DOHH2 (cell line): ENCODE measurements around the gene NOC4L.

Experiments used
- H3F3A ChIP-seq: fragments of 200-600 bp; sonication (generic), shearing (Covaris generic); 2 replicates; pipeline ENCODE4 v1.6.0; 2016; ENCODE audit warnings: antibody characterized with exemption, mild to moderate bottlenecking; ENCODE audit not compliant: control insufficient read depth, insufficient read depth
- H3K27ac ChIP-seq: fragments of 200-600 bp; sonication (generic); 2 replicates; pipeline ENCODE4 v1.5.1; 2014; ENCODE audit warnings: low read depth, mild to moderate bottlenecking, low read length, moderate library complexity
- H3K27me3 ChIP-seq: fragments of 200-600 bp; sonication (generic); 2 replicates; pipeline ENCODE4 v1.6.1; 2014; ENCODE audit warnings: mild to moderate bottlenecking, low read length, mixed read lengths; ENCODE audit not compliant: control insufficient read depth
- H3K36me3 ChIP-seq: fragments of 200-600 bp; sonication (generic); 2 replicates; pipeline ENCODE4 v1.6.1; 2014; ENCODE audit warnings: mild to moderate bottlenecking, low read length, moderate library complexity, mixed read lengths; ENCODE audit not compliant: control insufficient read depth
- H3K4me1 ChIP-seq: fragments of 200-600 bp; sonication (generic); 2 replicates; pipeline ENCODE4 v1.6.1; 2014; ENCODE audit warnings: mild to moderate bottlenecking, low read length, mixed read lengths; ENCODE audit not compliant: control insufficient read depth
- H3K4me2 ChIP-seq: fragments of 200-600 bp; sonication (generic); 2 replicates; pipeline ENCODE4 v1.6.0; 2014; ENCODE audit warnings: mild to moderate bottlenecking, low read length, moderate library complexity
- H3K4me3 ChIP-seq: fragments of 200-600 bp; sonication (generic); 2 replicates; pipeline ENCODE4 v1.5.1; 2014; ENCODE audit warnings: mild to moderate bottlenecking, low read length, mixed read lengths
- H3K79me2 ChIP-seq: fragments of 200-600 bp; sonication (generic); 2 replicates; pipeline ENCODE4 v1.6.1; 2014; ENCODE audit warnings: mild to moderate bottlenecking, low read length, mixed read lengths; ENCODE audit not compliant: control insufficient read depth
- H3K9me2 ChIP-seq: fragments of 200-600 bp; sonication (generic); replicated peaks from 2 replicates; pipeline ENCODE4 v1.6.1; 2014; ENCODE audit warnings: mild to moderate bottlenecking, low read length, mixed read lengths; ENCODE audit not compliant: control insufficient read depth
- H3K9me3 ChIP-seq: fragments of 200-600 bp; sonication (generic); 2 replicates; pipeline ENCODE4 v1.6.1; 2014; ENCODE audit warnings: antibody characterized with exemption, low read length, mixed read lengths; ENCODE audit not compliant: control insufficient read depth, insufficient read depth
- H4K20me1 ChIP-seq: fragments of 200-600 bp; sonication (generic); 2 replicates; pipeline ENCODE4 v1.6.0; 2014; ENCODE audit warnings: low read depth, mild to moderate bottlenecking, antibody characterized with exemption, low read length, moderate library complexity; ENCODE audit not compliant: control insufficient read depth, insufficient read depth
- EZH2phosphoT487 ChIP-seq: fragments of 200-600 bp; sonication (generic); IDR thresholded peaks from 2 replicates; pipeline ENCODE4 v1.6.1; 2017; ENCODE audit warnings: borderline replicate concordance, mild to moderate bottlenecking, antibody characterized with exemption, low read length, moderate library complexity, mixed read lengths
- TF ChIP-seq, protein P1 (sequence below): fragments of 200-600 bp; sonication (generic); IDR thresholded peaks from one replicate; pipeline ENCODE4 v1.5.1; 2014; ENCODE audit warnings: antibody characterized with exemption, mild to moderate bottlenecking, low read depth, low read length; ENCODE audit not compliant: poor library complexity, severe bottlenecking

NOC4L gene

GRCh38 chr12:132115500-132115899 is 28.8 kb upstream of the NOC4L start:
- Histone ChIP-seq H3K9me3 (no peaks in the 10 kb centered on the region), H3K9me2 (no peaks in the 10 kb centered on the region), H3K4me1 (no peaks in the 10 kb centered on the region), H3K27me3 (no peaks in the 10 kb centered on the region), H4K20me1 (0 out of 2 replicates have a peak, but pooled peaks cover 3% of the 10 kb centered on the region), H3K36me3 (peaks cover 42% of the 10 kb centered on the region), H3K79me2 (no peaks in the 10 kb centered on the region), H3K27ac (no peak overlapping the region), H3K4me2 (no peak overlapping the region), H3K4me3 (no peak overlapping the region), H3F3A (no peaks in the 10 kb centered on the region)
- TF ChIP-seq, protein P1, sequence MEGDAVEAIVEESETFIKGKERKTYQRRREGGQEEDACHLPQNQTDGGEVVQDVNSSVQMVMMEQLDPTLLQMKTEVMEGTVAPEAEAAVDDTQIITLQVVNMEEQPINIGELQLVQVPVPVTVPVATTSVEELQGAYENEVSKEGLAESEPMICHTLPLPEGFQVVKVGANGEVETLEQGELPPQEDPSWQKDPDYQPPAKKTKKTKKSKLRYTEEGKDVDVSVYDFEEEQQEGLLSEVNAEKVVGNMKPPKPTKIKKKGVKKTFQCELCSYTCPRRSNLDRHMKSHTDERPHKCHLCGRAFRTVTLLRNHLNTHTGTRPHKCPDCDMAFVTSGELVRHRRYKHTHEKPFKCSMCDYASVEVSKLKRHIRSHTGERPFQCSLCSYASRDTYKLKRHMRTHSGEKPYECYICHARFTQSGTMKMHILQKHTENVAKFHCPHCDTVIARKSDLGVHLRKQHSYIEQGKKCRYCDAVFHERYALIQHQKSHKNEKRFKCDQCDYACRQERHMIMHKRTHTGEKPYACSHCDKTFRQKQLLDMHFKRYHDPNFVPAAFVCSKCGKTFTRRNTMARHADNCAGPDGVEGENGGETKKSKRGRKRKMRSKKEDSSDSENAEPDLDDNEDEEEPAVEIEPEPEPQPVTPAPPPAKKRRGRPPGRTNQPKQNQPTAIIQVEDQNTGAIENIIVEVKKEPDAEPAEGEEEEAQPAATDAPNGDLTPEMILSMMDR = no peak
- TF ChIP-seq EZH2phosphoT487 = no peak

DNA sequence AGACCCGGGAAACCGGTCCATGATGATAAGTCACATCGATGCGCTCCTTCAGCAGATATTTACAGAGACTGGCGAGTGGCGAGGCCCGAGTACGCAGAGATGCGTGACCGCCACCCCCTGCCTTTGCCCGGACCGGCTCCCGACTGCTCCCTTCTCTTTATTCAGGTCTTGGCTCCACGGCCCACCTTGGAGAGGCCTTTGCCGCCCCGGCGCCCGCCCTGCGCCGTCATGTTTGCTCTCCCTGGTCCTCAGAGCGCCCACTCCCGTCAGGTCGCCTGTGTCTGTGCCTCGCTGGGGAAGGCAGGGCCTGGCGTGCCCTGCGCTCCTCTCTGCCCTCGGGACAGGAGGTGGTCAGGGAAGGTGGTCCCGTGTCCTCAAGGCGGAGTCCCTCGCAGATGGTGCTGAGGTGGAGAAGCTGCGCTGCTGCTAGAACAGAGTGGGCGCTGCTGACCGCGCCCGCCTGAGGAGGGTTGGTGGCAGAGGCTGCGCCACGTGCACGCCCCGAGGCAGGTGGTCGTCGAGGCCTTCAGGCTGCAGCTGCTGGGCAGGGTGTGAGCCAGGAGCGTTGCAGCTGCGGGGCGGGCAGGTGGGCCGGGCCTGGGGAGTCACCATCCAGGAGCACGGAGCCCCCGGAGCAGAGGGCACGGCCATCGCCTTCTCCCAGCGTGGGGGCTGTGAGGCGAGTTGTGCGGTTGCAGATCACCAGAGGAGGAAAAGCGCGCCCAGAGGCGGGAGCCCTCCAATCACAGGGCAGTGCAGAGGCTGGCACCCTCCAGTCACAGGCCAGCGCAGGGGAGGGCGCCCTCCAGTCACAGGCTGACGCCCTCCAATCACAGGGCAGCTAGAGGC is 27.3 kb upstream of the NOC4L start:
- H3K4me3 ChIP-seq = no peak overlapping the region
- H3K4me1 ChIP-seq = no peaks in the 10 kb centered on the region
- H3K9me3 ChIP-seq = no peaks in the 10 kb centered on the region
- no peaks in the 10 kb centered on the region for H3F3A ChIP-seq
- no peaks in the 10 kb centered on the region for H3K79me2 ChIP-seq
- no peak overlapping the region for H3K4me2 ChIP-seq
- no peak for TF ChIP-seq EZH2phosphoT487
- TF ChIP-seq, protein P1 = no peak
- no peak overlapping the region for H3K27ac ChIP-seq
- H4K20me1 ChIP-seq = 0 out of 2 replicates have a peak, but pooled peaks cover 3% of the 10 kb centered on the region
- peaks cover 41% of the 10 kb centered on the region for H3K36me3 ChIP-seq
- no peaks in the 10 kb centered on the region for H3K27me3 ChIP-seq
- no peaks in the 10 kb centered on the region for H3K9me2 ChIP-seq

GRCh38 chr12:132117558-132117875 is 26.7 kb upstream of the NOC4L start:
- Histone ChIP-seq H3K4me1 (no peaks in the 10 kb centered on the region), H3K9me2 (no peaks in the 10 kb centered on the region), H3K79me2 (no peaks in the 10 kb centered on the region), H3K9me3 (no peaks in the 10 kb centered on the region), H3K27ac (no peak overlapping the region), H3F3A (no peaks in the 10 kb centered on the region), H3K4me2 (no peak overlapping the region), H3K36me3 (peaks cover 46% of the 10 kb centered on the region), H3K4me3 (no peak overlapping the region), H4K20me1 (0 out of 2 replicates have a peak, but pooled peaks cover 3% of the 10 kb centered on the region), H3K27me3 (no peaks in the 10 kb centered on the region)
- TF ChIP-seq EZH2phosphoT487 = no peak
- TF ChIP-seq, protein P1 = no peak
